HCT116 (cell line): ENCODE data around the gene HAUS1. TPM values are rescaled to one million over a fixed set of nuclear protein-coding genes. Genes with fewer than 3 reads are reported as not detected.

ENCODE experiments used
- EGR1 ChIP-seq: IDR thresholded peaks from 2 replicates; pipeline ENCODE4 v1.6.1; 2012; ENCODE audit warnings: low read depth
- SIN3A ChIP-seq: IDR thresholded peaks from 2 replicates; pipeline ENCODE4 v1.6.1; 2012; ENCODE audit warnings: low read depth
- SP1 ChIP-seq: IDR thresholded peaks from 2 replicates; pipeline ENCODE4 v1.6.1; 2012; ENCODE audit warnings: low read depth
- YY1 ChIP-seq: IDR thresholded peaks from 2 replicates; pipeline ENCODE4 v1.6.1; 2011; ENCODE audit warnings: low read length, low read depth, moderate library complexity, mild to moderate bottlenecking; ENCODE audit not compliant: insufficient replicate concordance; ENCODE audit errors: extremely low read depth
- total RNA-seq: library from RNA; stranded (reverse); gene quantifications from one replicate; pipeline ENCODE4 v1.2.1, GENCODE V29; 2021; ENCODE audit not compliant: unreplicated experiment
- TF ChIP-seq, protein P1 (sequence below), 3 experiments: fragments of 200-600 bp in 1 of 3; sonication (generic) in 1 of 3; IDR thresholded peaks in 2 of 3; conservative IDR thresholded peaks in 1 of 3; 2 replicates each; pipeline ENCODE4 v1.5.1; 2012 to 2017; ENCODE audit warnings: low read depth in 2 of 3, low read length in 2 of 3, antibody characterized with exemption in 1 of 3, borderline replicate concordance in 1 of 3, control low read depth in 1 of 3, mild to moderate bottlenecking in 1 of 3, mixed read lengths in 1 of 3, mixed run types in 1 of 3, moderate library complexity in 1 of 3; ENCODE audit not compliant: insufficient read depth in 1 of 3
- TF ChIP-seq, protein P2 (sequence below): IDR thresholded peaks from 2 replicates; pipeline ENCODE4 v1.6.1; 2012
- TF ChIP-seq, protein P3 (sequence below): IDR thresholded peaks from 2 replicates; pipeline ENCODE4 v1.6.1; 2012; ENCODE audit warnings: low read depth
- TF ChIP-seq, protein P4 (sequence below): IDR thresholded peaks from 2 replicates; pipeline ENCODE4 v1.6.1; 2012

Gene HAUS1
- total RNA-seq, 1 experiment from 2014 or later = 46.2 TPM

DNA sequence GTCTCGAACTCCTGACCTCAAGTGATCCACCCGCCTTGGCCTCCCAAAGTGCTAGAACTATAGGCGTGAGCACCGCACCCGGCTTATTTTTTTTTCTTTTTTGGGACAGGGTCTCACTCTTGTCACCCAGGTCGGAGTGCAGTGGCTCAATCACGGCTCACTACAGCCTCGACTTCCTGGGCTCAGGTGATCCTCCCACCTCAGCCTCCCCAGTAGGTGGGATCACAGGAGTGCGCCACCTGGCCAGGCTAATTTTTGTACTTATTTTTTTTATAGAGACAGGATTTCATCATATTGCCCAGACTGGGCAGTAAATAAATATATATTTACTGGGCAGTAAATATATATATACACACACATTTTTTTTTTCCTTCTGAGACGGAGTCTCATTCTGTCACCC is 8.7 kb upstream of the HAUS1 start (continued):
- TF ChIP-seq, protein P1, sequence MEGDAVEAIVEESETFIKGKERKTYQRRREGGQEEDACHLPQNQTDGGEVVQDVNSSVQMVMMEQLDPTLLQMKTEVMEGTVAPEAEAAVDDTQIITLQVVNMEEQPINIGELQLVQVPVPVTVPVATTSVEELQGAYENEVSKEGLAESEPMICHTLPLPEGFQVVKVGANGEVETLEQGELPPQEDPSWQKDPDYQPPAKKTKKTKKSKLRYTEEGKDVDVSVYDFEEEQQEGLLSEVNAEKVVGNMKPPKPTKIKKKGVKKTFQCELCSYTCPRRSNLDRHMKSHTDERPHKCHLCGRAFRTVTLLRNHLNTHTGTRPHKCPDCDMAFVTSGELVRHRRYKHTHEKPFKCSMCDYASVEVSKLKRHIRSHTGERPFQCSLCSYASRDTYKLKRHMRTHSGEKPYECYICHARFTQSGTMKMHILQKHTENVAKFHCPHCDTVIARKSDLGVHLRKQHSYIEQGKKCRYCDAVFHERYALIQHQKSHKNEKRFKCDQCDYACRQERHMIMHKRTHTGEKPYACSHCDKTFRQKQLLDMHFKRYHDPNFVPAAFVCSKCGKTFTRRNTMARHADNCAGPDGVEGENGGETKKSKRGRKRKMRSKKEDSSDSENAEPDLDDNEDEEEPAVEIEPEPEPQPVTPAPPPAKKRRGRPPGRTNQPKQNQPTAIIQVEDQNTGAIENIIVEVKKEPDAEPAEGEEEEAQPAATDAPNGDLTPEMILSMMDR (IDR thresholded peaks at IDR 0.05 in 2 of 3, conservative IDR thresholded peaks at IDR 0.05 in 1 of 3; ENCODE audit: borderline replicate concordance in 1 of 3, insufficient read depth in 1 of 3, low read depth in 2 of 3, low read length in 2 of 3) = no peak
- TF ChIP-seq EGR1 (no peak), SIN3A (no peak), SP1 (no peak), YY1 (no peak)
- TF ChIP-seq, protein P2, sequence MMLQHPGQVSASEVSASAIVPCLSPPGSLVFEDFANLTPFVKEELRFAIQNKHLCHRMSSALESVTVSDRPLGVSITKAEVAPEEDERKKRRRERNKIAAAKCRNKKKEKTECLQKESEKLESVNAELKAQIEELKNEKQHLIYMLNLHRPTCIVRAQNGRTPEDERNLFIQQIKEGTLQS = no peak
- TF ChIP-seq, protein P3, sequence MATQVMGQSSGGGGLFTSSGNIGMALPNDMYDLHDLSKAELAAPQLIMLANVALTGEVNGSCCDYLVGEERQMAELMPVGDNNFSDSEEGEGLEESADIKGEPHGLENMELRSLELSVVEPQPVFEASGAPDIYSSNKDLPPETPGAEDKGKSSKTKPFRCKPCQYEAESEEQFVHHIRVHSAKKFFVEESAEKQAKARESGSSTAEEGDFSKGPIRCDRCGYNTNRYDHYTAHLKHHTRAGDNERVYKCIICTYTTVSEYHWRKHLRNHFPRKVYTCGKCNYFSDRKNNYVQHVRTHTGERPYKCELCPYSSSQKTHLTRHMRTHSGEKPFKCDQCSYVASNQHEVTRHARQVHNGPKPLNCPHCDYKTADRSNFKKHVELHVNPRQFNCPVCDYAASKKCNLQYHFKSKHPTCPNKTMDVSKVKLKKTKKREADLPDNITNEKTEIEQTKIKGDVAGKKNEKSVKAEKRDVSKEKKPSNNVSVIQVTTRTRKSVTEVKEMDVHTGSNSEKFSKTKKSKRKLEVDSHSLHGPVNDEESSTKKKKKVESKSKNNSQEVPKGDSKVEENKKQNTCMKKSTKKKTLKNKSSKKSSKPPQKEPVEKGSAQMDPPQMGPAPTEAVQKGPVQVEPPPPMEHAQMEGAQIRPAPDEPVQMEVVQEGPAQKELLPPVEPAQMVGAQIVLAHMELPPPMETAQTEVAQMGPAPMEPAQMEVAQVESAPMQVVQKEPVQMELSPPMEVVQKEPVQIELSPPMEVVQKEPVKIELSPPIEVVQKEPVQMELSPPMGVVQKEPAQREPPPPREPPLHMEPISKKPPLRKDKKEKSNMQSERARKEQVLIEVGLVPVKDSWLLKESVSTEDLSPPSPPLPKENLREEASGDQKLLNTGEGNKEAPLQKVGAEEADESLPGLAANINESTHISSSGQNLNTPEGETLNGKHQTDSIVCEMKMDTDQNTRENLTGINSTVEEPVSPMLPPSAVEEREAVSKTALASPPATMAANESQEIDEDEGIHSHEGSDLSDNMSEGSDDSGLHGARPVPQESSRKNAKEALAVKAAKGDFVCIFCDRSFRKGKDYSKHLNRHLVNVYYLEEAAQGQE = no peak
- TF ChIP-seq, protein P4, sequence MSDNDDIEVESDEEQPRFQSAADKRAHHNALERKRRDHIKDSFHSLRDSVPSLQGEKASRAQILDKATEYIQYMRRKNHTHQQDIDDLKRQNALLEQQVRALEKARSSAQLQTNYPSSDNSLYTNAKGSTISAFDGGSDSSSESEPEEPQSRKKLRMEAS = no peak
